Measurements from ENCODE around the gene IL1B.

Gene IL1B

DNA sequence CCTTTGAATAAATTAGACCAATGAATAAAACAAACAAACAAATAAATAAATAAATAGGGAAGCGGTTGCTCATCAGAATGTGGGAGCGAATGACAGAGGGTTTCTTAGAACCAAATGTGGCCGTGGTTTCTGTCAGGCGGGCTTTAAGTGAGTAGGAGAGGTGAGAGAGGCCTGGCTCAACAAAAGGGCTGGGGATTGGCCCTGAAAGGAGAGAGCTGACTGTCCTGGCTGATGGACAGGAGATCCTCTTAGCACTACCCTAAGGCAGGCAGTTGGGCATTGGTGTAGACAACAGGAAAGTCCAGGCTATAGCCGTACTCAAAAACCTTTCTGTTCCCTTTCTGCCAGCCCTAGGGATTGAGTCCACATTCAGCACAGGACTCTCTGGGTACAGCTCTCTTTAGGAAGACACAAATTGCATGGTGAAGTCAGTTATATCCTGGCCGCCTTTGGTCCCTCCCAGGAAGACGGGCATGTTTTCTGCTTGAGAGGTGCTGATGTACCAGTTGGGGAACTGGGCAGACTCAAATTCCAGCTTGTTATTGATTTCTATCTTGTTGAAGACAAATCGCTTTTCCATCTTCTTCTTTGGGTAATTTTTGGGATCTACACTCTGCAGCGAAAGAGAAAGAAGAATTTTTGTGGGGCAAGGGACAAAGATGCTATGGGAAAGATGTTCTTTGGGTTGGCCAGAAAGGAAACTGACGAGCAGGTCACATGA is 6.5 kb downstream of the IL1B start:
- DNase-seq (ENCODE audit: low spot score) (no peak), ATAC-seq (ENCODE audit: low read depth) (peak; percentile 5; the same call in 2 of the 3 replicates)
- Histone ChIP-seq H3K27ac (ENCODE audit: poor library complexity, severe bottlenecking) (peak overlapping the region; percentile 83), H3K4me1 (ENCODE audit: insufficient read depth, poor library complexity, severe bottlenecking) (peaks cover 25% of the 10 kb centered on the region), H3K4me3 (ENCODE audit: severe bottlenecking) (no peak overlapping the region), H3K36me3 (ENCODE audit: low read depth) (peaks cover 57% of the 10 kb centered on the region), H3K9me3 (ENCODE audit: severe bottlenecking) (no peaks in the 10 kb centered on the region), H3K27me3 (ENCODE audit: insufficient read depth, poor library complexity, severe bottlenecking) (no peaks in the 10 kb centered on the region)
- TF ChIP-seq, protein P1, sequence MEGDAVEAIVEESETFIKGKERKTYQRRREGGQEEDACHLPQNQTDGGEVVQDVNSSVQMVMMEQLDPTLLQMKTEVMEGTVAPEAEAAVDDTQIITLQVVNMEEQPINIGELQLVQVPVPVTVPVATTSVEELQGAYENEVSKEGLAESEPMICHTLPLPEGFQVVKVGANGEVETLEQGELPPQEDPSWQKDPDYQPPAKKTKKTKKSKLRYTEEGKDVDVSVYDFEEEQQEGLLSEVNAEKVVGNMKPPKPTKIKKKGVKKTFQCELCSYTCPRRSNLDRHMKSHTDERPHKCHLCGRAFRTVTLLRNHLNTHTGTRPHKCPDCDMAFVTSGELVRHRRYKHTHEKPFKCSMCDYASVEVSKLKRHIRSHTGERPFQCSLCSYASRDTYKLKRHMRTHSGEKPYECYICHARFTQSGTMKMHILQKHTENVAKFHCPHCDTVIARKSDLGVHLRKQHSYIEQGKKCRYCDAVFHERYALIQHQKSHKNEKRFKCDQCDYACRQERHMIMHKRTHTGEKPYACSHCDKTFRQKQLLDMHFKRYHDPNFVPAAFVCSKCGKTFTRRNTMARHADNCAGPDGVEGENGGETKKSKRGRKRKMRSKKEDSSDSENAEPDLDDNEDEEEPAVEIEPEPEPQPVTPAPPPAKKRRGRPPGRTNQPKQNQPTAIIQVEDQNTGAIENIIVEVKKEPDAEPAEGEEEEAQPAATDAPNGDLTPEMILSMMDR (IDR thresholded peaks at IDR 0.05; ENCODE audit: poor library complexity, severe bottlenecking): no peak

DNA sequence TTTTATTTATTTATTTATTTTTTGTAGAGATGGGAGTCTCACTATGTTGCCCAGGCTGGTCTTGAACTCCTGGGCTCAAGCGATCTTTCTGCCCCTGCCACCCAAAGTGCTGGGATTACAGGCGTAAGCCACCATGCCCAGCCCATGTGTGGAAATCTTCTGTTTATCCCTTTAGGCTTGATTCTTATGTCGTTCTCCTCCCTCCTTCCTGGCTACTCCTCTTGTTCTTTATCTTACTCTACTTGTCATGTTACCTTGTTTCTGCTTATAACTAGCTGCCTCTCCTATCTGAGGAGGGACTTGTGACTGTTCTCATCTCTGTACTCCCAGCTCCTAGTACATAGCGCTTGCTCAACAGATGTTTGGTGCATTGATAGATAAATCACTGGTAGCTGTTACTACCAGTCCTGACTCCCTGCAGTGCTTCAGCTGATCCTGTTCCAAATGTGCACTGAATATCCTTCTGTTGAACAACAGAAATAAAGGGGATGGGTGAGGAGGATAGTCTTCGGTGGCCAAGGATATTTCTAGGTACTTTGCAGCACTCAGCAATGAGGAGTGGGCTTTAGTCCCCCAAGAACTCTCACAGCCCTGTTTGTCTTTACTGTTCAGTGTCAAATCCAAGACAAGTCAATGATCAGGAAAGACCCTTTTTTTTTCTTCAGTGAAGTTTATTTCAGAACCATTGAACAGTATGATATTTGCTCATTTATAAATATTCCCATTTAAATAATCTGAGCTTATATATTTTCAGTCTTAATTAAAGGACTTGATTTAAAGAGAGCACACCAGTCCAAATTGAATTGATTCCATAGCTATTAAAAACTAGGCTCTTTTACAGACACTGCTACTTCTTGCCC is 7.2 kb downstream of the IL1B start:
- peak; percentile 40 for ATAC-seq (ENCODE audit: low read depth)
- H3K27ac ChIP-seq (ENCODE audit: poor library complexity, severe bottlenecking): peak overlapping the region; percentile 83
- H3K9me3 ChIP-seq (ENCODE audit: severe bottlenecking): no peaks in the 10 kb centered on the region
- no peaks in the 10 kb centered on the region for H3K27me3 ChIP-seq (ENCODE audit: insufficient read depth, poor library complexity, severe bottlenecking)
- peaks cover 22% of the 10 kb centered on the region for H3K4me1 ChIP-seq (ENCODE audit: insufficient read depth, poor library complexity, severe bottlenecking)
- no peak overlapping the region for H3K4me3 ChIP-seq (ENCODE audit: severe bottlenecking)
- peaks cover 49% of the 10 kb centered on the region for H3K36me3 ChIP-seq (ENCODE audit: low read depth)
- TF ChIP-seq, protein P1 (IDR thresholded peaks at IDR 0.05; ENCODE audit: poor library complexity, severe bottlenecking): no peak
- DNase-seq (ENCODE audit: low spot score): no peak

DNA sequence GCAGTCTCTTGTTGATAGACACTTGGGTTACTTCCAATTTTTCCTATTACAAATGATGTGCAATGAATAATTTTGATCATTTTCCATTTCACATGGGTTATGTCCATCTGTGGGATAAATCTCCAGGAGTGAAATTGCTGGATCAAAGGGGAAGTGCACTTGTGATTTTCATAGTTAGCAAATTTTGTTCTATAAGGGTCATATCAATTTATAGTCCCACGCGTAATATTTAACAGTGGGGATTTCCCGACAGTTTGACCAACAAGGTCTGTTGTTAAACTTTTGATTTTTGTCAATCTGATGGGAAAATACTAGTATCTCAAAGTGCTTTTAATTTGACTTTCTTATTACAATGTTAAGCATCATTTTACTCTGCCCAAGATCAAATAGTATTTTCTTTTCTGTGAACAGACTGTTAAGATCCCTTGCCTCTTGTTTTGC is 8.3 kb downstream of the IL1B start:
- H3K27ac ChIP-seq (ENCODE audit: poor library complexity, severe bottlenecking): peak overlapping the region; percentile 83
- peaks cover 16% of the 10 kb centered on the region for H3K4me1 ChIP-seq (ENCODE audit: insufficient read depth, poor library complexity, severe bottlenecking)
- peaks cover 38% of the 10 kb centered on the region for H3K36me3 ChIP-seq (ENCODE audit: low read depth)
- H3K27me3 ChIP-seq (ENCODE audit: insufficient read depth, poor library complexity, severe bottlenecking): no peaks in the 10 kb centered on the region
- H3K9me3 ChIP-seq (ENCODE audit: severe bottlenecking): no peaks in the 10 kb centered on the region
- TF ChIP-seq, protein P1 (IDR thresholded peaks at IDR 0.05; ENCODE audit: poor library complexity, severe bottlenecking): no peak
- DNase-seq (ENCODE audit: low spot score): no peak
- ATAC-seq (ENCODE audit: low read depth): no peak
- H3K4me3 ChIP-seq (ENCODE audit: severe bottlenecking): no peak overlapping the region

DNA sequence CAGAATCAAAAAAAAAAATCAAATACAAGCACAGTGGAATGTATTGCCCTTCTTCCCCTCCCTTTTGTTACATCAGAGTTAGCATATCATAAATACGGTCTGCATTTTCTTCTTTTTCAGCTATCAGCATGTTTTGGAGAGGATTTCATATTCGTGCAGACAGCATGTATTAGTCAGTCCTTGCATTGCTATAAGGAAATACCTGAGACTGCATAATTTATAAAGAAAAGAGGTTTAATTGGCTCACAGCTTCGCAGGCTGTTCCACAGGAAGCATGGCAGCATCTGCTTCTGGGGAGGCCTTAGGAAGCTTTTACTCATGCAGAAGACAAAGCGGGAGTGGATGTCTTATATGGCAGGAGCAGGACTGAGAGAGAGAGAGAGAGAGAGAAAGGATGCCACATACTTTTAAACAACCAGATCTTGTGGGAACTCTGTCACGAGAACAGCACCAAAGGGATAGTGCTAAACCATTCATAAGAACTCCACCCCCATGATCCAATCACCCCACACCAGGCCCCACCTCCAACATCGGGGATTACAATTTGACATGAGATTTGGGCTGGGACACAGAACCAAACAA is 8.9 kb downstream of the IL1B start:
- Histone ChIP-seq H3K4me1 (ENCODE audit: insufficient read depth, poor library complexity, severe bottlenecking) (peaks cover 12% of the 10 kb centered on the region), H3K4me3 (ENCODE audit: severe bottlenecking) (no peak overlapping the region), H3K36me3 (ENCODE audit: low read depth) (peaks cover 32% of the 10 kb centered on the region), H3K9me3 (ENCODE audit: severe bottlenecking) (no peaks in the 10 kb centered on the region), H3K27ac (ENCODE audit: poor library complexity, severe bottlenecking) (peak overlapping the region; percentile 83), H3K27me3 (ENCODE audit: insufficient read depth, poor library complexity, severe bottlenecking) (no peaks in the 10 kb centered on the region)
- TF ChIP-seq, protein P1 (IDR thresholded peaks at IDR 0.05; ENCODE audit: poor library complexity, severe bottlenecking): no peak
- no peak for DNase-seq (ENCODE audit: low spot score)
- ATAC-seq (ENCODE audit: low read depth): no peak
